ACC112 (cell line): Measurements from ENCODE around the gene SPATA22.
"Not testable (repeated sequence)": the region's sequence is repeated elsewhere in the genome, so short reads cannot be mapped to it uniquely, and the experiment has no call there.

Source experiments
- H2AFZ ChIP-seq: fragments of 200-600 bp; sonication (generic); one replicate; pipeline ENCODE4 v1.6.0; 2017; ENCODE audit warnings: antibody characterized with exemption, low read length; ENCODE audit not compliant: unreplicated experiment
- H3K27ac ChIP-seq: fragments of 200-600 bp; sonication (generic); 2 replicates; pipeline ENCODE4 v1.5.1; 2014; ENCODE audit warnings: low read depth, mild to moderate bottlenecking, antibody characterized with exemption, low read length, moderate library complexity
- H3K27me3 ChIP-seq: fragments of 200-600 bp; sonication (generic); 2 replicates; pipeline ENCODE4 v1.6.1; 2014; ENCODE audit warnings: mild to moderate bottlenecking, antibody characterized with exemption, low read length, moderate library complexity, mixed read lengths; ENCODE audit not compliant: insufficient read depth
- H3K36me3 ChIP-seq: fragments of 200-600 bp; sonication (generic); 2 replicates; pipeline ENCODE4 v1.6.1; 2016; ENCODE audit warnings: mild to moderate bottlenecking, antibody characterized with exemption, low read length, moderate library complexity, mixed read lengths; ENCODE audit not compliant: insufficient read depth
- H3K4me1 ChIP-seq: fragments of 200-600 bp; sonication (generic); one replicate; pipeline ENCODE4 v1.6.1; 2016; ENCODE audit warnings: low read length, mixed read lengths; ENCODE audit not compliant: insufficient read depth, unreplicated experiment, control insufficient read depth
- H3K4me3 ChIP-seq: fragments of 200-600 bp; sonication (generic); 2 replicates; pipeline ENCODE4 v1.5.1; 2014; ENCODE audit warnings: mild to moderate bottlenecking, low read depth, low read length
- H3K79me2 ChIP-seq: fragments of 200-600 bp; sonication (generic); one replicate; pipeline ENCODE4 v1.6.0; 2016; ENCODE audit warnings: low read length; ENCODE audit not compliant: control insufficient read depth, unreplicated experiment, insufficient read depth

SPATA22 gene

GRCh38 chr17:3475251-3475685 lies 3.6 kb upstream of the SPATA22 start:
- peak overlapping the region; percentile 7; the same call in 1 of the 2 replicates for H3K27ac ChIP-seq
- H2AFZ ChIP-seq, result peak overlapping the region; percentile 98
- H3K79me2 ChIP-seq, result no peaks in the 10 kb centered on the region
- no peaks in the 10 kb centered on the region for H3K36me3 ChIP-seq
- H3K27me3 ChIP-seq, result peaks cover 3% of the 10 kb centered on the region; the same call in 1 of the 2 replicates
- peaks cover 18% of the 10 kb centered on the region for H3K4me1 ChIP-seq
- H3K4me3 ChIP-seq, result no peak overlapping the region

GRCh38 chr17:3474212-3474611 lies 2.6 kb upstream of the SPATA22 start:
- Histone ChIP-seq H3K27ac (no peak overlapping the region; the same call in 1 of the 2 replicates), H3K4me1 (peaks cover 18% of the 10 kb centered on the region), H3K27me3 (peaks cover 3% of the 10 kb centered on the region; the same call in 1 of the 2 replicates), H2AFZ (peak overlapping the region; percentile 89), H3K36me3 (no peaks in the 10 kb centered on the region), H3K4me3 (peak overlapping the region; percentile 54; the same call in 1 of the 2 replicates), H3K79me2 (no peaks in the 10 kb centered on the region)

DNA sequence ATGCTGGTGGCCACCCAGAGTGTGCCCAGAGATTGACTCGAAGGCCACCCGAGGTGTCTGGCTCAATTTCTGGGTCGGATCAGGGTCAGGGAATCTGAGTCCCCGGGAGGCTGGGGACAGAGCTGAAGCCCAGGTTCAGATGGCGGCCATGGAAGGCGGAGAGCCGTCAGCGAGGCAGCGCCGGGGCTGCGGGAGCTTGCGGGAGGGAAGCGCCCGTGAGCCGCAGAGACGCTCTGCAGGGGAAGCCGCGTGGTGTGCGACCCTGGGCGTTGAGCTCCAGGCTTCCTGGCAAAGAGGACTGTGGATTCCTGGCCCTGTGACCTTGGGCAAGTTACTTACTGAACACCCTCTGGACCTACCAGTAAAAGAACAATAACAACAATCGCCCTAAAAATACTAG lies 518 bp upstream of the SPATA22 start:
- Histone ChIP-seq H3K27me3 (no peaks in the 10 kb centered on the region), H2AFZ (no peak overlapping the region), H3K4me1 (peaks cover 18% of the 10 kb centered on the region), H3K27ac (no peak overlapping the region), H3K79me2 (no peaks in the 10 kb centered on the region), H3K36me3 (no peaks in the 10 kb centered on the region), H3K4me3 (no peak overlapping the region)

DNA sequence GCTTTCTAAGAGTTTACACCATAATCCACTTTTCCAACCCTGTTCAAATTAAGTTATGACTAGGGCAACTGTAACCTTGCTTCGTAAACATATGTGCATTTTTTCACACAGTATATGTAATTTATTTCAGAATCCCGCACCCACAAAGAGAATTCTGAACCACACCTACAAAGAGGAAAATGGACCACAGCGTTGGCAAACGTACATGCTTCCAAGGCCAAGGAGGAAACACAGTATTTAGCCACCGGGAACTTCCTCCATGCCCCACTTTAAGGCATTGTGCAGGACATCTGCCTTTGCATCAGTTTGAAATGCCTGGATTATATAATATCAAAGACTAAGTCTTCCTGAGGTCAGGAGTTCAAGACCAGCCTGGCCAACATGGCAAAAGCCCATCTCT lies 2.1 kb downstream of the SPATA22 start:
- Histone ChIP-seq H3K27me3 (no peaks in the 10 kb centered on the region), H3K4me1 (peaks cover 8% of the 10 kb centered on the region), H3K27ac (no peak overlapping the region), H3K36me3 (no peaks in the 10 kb centered on the region), H3K79me2 (no peaks in the 10 kb centered on the region), H2AFZ (no peak overlapping the region), H3K4me3 (no peak overlapping the region)

DNA sequence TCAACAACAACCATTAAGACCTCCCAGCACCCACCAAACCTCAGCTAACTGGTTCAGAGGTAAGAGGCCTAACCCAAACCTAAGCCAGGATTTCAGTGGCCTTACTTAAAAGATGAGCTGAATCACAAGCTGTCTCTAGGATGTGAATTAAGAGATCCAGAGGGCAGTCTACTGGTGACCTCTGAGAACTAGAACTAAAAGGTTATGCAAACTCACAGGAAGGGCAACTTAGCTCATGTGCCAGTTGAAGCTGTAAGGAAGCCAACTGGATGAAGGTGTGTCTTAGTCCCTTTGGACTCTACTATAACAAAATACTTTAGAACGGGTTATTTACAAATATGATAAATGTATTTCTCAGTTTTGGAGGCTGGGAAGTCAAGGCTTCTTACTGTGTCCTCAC lies 5.3 kb downstream of the SPATA22 start:
- H3K27ac ChIP-seq, H3K4me3 ChIP-seq, H2AFZ ChIP-seq, H3K27me3 ChIP-seq, H3K79me2 ChIP-seq, H3K36me3 ChIP-seq, H3K4me1 ChIP-seq: not testable (repeated sequence)

DNA sequence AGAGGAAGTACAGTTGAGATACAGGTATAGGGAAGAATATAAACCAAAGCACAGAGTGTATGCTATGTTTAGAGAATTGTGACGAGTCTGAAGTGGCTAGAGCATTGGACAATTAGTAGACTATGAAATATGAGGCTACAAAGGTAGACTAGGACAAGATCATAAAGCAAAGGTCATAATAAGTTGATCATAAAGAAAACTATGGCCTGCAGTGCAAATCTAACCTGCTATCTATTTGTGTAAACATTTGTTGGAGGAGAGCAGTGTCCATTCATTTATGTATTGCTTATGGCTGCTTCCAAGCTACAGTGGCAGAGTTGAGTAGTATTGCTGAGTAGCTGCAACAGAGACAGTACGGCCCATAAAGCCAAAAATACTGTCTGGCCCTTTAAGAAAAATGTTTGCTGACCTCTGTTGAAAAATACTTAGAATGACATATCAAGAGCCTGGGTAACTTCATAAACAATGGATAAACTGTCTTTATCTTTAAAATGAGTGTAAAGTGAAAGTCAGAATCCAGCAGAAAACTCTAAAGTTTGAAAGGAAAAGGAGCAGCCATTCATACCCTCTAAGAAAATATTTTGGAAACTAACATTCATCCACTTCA lies 23.5 kb downstream of the SPATA22 start:
- Histone ChIP-seq H3K4me3 (no peak overlapping the region), H3K4me1 (no peaks in the 10 kb centered on the region), H3K27me3 (peaks cover 7% of the 10 kb centered on the region; the same call in 1 of the 2 replicates), H3K36me3 (no peaks in the 10 kb centered on the region), H3K27ac (no peak overlapping the region), H3K79me2 (no peaks in the 10 kb centered on the region), H2AFZ (peak overlapping the region; percentile 7)

GRCh38 chr17:3447625-3448024 lies 24.0 kb downstream of the SPATA22 start:
- no peaks in the 10 kb centered on the region for H3K36me3 ChIP-seq
- H2AFZ ChIP-seq, result no peak overlapping the region
- no peak overlapping the region for H3K27ac ChIP-seq
- no peaks in the 10 kb centered on the region for H3K79me2 ChIP-seq
- no peaks in the 10 kb centered on the region for H3K4me1 ChIP-seq
- no peak overlapping the region for H3K4me3 ChIP-seq
- peaks cover 12% of the 10 kb centered on the region; the same call in 1 of the 2 replicates for H3K27me3 ChIP-seq

DNA sequence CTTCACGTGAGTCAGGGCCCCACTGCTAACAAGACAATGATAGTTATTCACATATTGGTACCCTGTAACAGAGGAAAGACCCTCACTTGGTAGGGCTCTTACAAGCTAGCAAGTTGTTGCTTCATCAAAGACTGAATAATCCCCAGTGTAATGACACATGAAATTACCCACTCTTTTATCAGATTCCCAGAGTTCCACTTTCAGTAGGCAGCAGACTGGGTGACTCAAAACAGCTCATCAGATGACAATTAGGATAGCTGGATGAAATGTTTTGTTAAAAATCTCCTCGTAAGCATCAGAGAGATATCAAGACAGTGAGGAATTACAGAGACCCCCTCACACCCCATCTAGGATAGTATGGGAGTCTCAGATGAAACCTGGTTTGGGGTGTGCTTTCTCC lies 31.2 kb downstream of the SPATA22 start:
- Histone ChIP-seq H3K27me3 (peaks cover 57% of the 10 kb centered on the region), H2AFZ (no peak overlapping the region), H3K4me1 (no peaks in the 10 kb centered on the region), H3K79me2 (no peaks in the 10 kb centered on the region), H3K4me3 (no peak overlapping the region), H3K36me3 (no peaks in the 10 kb centered on the region), H3K27ac (no peak overlapping the region)

DNA sequence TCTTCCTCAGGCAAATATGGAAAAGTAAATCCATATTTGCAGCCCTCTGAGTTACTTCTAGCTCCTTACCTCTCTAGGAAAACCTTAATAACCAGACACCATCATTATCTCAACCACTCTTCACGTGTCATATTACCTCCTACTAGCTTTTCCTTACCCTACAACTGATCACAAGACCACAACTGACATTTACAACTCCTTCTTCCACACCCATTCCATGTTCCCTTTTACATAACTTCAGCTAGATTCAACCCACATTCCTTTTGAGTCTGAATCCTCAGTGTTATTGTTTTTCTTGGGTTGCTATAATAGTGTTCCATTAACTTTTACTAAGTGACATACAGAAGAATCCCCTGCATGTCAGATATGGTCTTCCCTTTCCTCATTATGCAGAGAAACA lies 33.3 kb downstream of the SPATA22 start:
- Histone ChIP-seq H3K4me1 (no peaks in the 10 kb centered on the region), H3K27me3 (peaks cover 58% of the 10 kb centered on the region), H3K4me3 (no peak overlapping the region), H3K36me3 (no peaks in the 10 kb centered on the region), H3K27ac (no peak overlapping the region), H3K79me2 (no peaks in the 10 kb centered on the region), H2AFZ (no peak overlapping the region)

GRCh38 chr17:3433741-3434140 lies 37.9 kb downstream of the SPATA22 start, which contains the start of gene OR1E2:
TSS of gene OR1E2 (minus strand) at chr17:3433841. CDS start at chr17:3433841, 0 bp downstream.
- no peak within 1 kb of the TSS for H3K27ac ChIP-seq
- H3K36me3 ChIP-seq, result no peaks in the 10 kb centered on the region
- no peaks in the 10 kb centered on the region for H3K79me2 ChIP-seq
- H3K27me3 ChIP-seq, result peaks cover 31% of the 10 kb centered on the region
- H3K4me1 ChIP-seq, result no peaks in the 10 kb centered on the region
- H3K4me3 ChIP-seq, result no peak within 1 kb of the TSS
- no peak within 1 kb of the TSS for H2AFZ ChIP-seq

DNA sequence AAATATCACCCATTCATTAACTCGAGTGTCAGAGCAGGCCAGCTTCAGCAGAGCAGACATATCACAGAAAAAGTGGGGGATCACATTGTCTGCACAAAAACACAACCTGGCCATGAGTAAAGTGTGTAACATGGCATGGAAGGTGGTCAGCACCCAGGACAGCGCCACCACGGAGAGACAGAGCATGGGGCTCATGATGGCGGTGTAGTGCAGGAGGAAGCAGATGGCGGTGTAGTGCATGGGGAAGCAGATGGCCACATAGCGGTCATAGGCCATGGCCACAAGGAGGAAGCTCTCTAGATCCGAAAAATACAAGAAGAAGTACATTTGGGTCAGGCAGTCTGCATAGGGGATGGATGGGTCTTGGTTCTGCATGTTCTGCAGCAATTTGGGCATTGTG lies 38.4 kb downstream of the SPATA22 start:
- H3K36me3 ChIP-seq, H3K79me2 ChIP-seq, H3K4me1 ChIP-seq, H3K4me3 ChIP-seq, H3K27ac ChIP-seq, H2AFZ ChIP-seq: not testable (repeated sequence)
- peaks cover 26% of the 10 kb centered on the region for H3K27me3 ChIP-seq
